Activated B cell treated with CpG ODN at 0.5 μM for 24 hours (primary cell): ENCODE measurements around the gene ZBTB7A. TPM values are rescaled to one million over a fixed set of nuclear protein-coding genes. Genes with fewer than 3 reads are reported as not detected.

ENCODE experiments used
- ATAC-seq: fragments of 200-7000 bp; cut with Tn5 transposase; one replicate; pipeline ENCODE4 v1.10.0; 2021; ENCODE audit warnings: low read depth, mild to moderate bottlenecking, moderate library complexity
- CTCF ChIA-PET: fragments of 350-600 bp; sonication (Branson Sonifier 250); formaldehyde crosslinking; loops from one replicate; lab custom pipeline; 2021; ENCODE audit warnings: antibody characterized with exemption; lab: Charles Lee
- POLR2A ChIA-PET: fragments of 350-600 bp; sonication (Branson Sonifier 250); formaldehyde crosslinking; loops from one replicate; lab custom pipeline; 2021; ENCODE audit warnings: antibody characterized with exemption; lab: Charles Lee
- DNase-seq: peaks from one replicate; pipeline ENCODE4 v3.0.0; 2022
- H3K27ac Mint-ChIP-seq: one replicate; pipeline ENCODE4 v1.8.0; 2020; ENCODE audit warnings: mixed read lengths
- H3K27me3 Mint-ChIP-seq: one replicate; pipeline ENCODE4 v1.8.0; 2021; ENCODE audit warnings: mixed read lengths
- H3K36me3 Mint-ChIP-seq: one replicate; pipeline ENCODE4 v1.8.0; 2021; ENCODE audit warnings: low read depth, mixed read lengths
- H3K4me1 Mint-ChIP-seq: one replicate; pipeline ENCODE4 v1.8.0; 2021; ENCODE audit warnings: mixed read lengths
- H3K4me3 Mint-ChIP-seq: one replicate; pipeline ENCODE4 v1.8.0; 2020; ENCODE audit warnings: mild to moderate bottlenecking, mixed read lengths
- H3K9me3 Mint-ChIP-seq: one replicate; pipeline ENCODE4 v1.8.0; 2020; ENCODE audit warnings: mixed read lengths
- CTCF ChIP-seq: fragments of 200-600 bp; IDR thresholded peaks from one replicate; pipeline ENCODE4 v1.8.0; 2022; ENCODE audit warnings: antibody characterized with exemption, mild to moderate bottlenecking
- intact Hi-C: fragments of 100-400 bp; cut with micrococcal nuclease; formaldehyde crosslinking; loops from one replicate; pipeline ENCODE4 v1.15.1; 2024
- total RNA-seq: library from RNA; stranded (reverse); gene quantifications from 2 replicates; pipeline ENCODE4 v1.2.3, GENCODE V29; 2022

The ZBTB7A gene
- total RNA-seq, 1 donor from 2014 or later: 49.2 TPM

GRCh38 chr19:4023600-4024398 is 42.9 kb downstream of the ZBTB7A start:
- H3K4me3 Mint-ChIP-seq: no peak overlapping the region
- ChIA-PET POLR2A (no interaction called here), CTCF (no interaction called here)
- no peak for TF ChIP-seq CTCF
- H3K27me3 Mint-ChIP-seq: no peaks in the 10 kb centered on the region
- H3K27ac Mint-ChIP-seq: no peak overlapping the region
- peaks cover 47% of the 10 kb centered on the region for H3K36me3 Mint-ChIP-seq
- intact Hi-C loops: no loop called here
- no peaks in the 10 kb centered on the region for H3K9me3 Mint-ChIP-seq
- H3K4me1 Mint-ChIP-seq: peaks cover 2% of the 10 kb centered on the region
- DNase-seq (no peak), ATAC-seq (no peak)

DNA sequence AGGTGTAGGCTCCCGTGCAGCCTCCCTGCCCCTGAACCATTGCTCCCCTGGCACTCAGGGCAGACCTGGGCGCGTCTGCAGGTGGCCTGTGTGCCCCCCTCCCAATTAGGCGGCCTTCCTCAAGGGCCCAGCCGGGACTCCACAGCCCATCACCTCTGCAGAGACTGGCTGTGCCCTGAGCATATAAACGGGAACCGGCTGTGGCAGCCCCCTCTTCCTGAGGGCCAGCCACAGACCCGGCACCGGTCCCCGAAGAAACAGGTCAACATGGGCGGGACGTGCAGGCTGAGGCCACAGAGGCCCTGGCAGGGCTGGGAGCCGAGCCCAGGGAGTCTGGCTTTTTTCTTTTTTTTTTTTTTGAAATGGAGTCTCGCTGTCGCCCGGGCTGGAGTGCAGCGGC is 47.1 kb downstream of the ZBTB7A start:
- Mint-ChIP-seq H3K36me3 (peaks cover 39% of the 10 kb centered on the region), H3K4me3 (no peak overlapping the region), H3K27ac (no peak overlapping the region), H3K4me1 (peaks cover 8% of the 10 kb centered on the region), H3K27me3 (no peaks in the 10 kb centered on the region), H3K9me3 (no peaks in the 10 kb centered on the region)
- ChIA-PET POLR2A (no interaction called here), CTCF (no interaction called here)
- intact Hi-C loops: no loop called here
- DNase-seq (no peak), ATAC-seq (no peak)
- TF ChIP-seq CTCF: no peak

DNA sequence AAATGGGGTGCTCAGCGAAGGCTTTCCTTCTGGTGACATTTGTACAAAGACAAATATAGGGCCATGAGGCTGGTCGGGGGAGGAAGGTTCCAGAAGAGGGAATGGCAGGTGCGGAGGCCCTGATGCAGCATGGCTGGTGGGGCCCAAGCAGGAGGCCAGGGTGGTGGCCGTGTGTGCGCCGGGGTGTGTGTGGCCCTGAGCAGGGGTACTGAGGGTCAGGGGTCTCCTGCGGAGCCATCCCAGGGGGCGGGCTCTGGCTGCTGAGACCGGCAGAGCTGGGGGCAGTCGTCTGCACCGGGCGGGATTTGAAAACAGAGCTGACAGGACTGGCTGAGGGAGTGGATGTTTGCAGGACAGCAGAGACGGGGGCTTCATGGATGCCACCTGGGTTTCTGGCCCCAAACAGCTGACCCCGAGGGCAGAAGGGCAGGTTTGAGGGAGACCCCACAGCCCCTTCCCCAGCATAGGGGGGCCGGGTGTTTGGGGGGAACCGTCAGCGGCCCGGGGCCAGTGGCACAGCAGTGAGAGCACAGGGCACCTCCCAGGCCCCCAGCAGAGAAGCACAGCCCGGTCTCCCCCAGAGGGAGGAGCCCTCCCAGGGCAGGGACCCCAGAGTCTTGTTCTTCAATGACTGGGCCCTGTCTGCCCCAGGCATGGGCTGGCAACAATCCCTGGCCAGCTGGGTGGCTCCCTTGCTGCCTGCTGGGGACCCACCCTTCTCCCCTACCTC is 47.8 kb downstream of the ZBTB7A start:
- peaks cover 10% of the 10 kb centered on the region for H3K4me1 Mint-ChIP-seq
- no peaks in the 10 kb centered on the region for H3K27me3 Mint-ChIP-seq
- H3K4me3 Mint-ChIP-seq: no peak overlapping the region
- H3K36me3 Mint-ChIP-seq: peaks cover 38% of the 10 kb centered on the region
- no peak for ATAC-seq
- no peak for TF ChIP-seq CTCF
- CTCF ChIA-PET: no interaction called here
- intact Hi-C loops: no loop called here
- POLR2A ChIA-PET: no interaction called here
- no peaks in the 10 kb centered on the region for H3K9me3 Mint-ChIP-seq
- DNase-seq: no peak
- no peak overlapping the region for H3K27ac Mint-ChIP-seq

- Mint-ChIP-seq H3K9me3 (no peaks in the 10 kb centered on the region), H3K4me3 (no peak overlapping the region), H3K4me1 (peaks cover 10% of the 10 kb centered on the region), H3K36me3 (peaks cover 35% of the 10 kb centered on the region), H3K27ac (no peak overlapping the region), H3K27me3 (no peaks in the 10 kb centered on the region)
- ChIA-PET CTCF (no interaction called here), POLR2A (no interaction called here)
- ATAC-seq (no peak), DNase-seq (no peak)
- TF ChIP-seq CTCF: no peak
- intact Hi-C loops: no loop called here
These were observed 48.5 kb downstream of the ZBTB7A start for GRCh38 chr19:4018140-4018613.
